Measurements from ENCODE around the gene COX10.

COX10 gene

GRCh38 chr17:14201988-14202380, 132.7 kb downstream of the COX10 start:
- DNase-seq (ENCODE audit: low spot score) = no peak
- TF ChIP-seq, protein P1, sequence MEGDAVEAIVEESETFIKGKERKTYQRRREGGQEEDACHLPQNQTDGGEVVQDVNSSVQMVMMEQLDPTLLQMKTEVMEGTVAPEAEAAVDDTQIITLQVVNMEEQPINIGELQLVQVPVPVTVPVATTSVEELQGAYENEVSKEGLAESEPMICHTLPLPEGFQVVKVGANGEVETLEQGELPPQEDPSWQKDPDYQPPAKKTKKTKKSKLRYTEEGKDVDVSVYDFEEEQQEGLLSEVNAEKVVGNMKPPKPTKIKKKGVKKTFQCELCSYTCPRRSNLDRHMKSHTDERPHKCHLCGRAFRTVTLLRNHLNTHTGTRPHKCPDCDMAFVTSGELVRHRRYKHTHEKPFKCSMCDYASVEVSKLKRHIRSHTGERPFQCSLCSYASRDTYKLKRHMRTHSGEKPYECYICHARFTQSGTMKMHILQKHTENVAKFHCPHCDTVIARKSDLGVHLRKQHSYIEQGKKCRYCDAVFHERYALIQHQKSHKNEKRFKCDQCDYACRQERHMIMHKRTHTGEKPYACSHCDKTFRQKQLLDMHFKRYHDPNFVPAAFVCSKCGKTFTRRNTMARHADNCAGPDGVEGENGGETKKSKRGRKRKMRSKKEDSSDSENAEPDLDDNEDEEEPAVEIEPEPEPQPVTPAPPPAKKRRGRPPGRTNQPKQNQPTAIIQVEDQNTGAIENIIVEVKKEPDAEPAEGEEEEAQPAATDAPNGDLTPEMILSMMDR (IDR thresholded peaks at IDR 0.05; ENCODE audit: extremely low read depth, missing control alignments) = no peak

DNA sequence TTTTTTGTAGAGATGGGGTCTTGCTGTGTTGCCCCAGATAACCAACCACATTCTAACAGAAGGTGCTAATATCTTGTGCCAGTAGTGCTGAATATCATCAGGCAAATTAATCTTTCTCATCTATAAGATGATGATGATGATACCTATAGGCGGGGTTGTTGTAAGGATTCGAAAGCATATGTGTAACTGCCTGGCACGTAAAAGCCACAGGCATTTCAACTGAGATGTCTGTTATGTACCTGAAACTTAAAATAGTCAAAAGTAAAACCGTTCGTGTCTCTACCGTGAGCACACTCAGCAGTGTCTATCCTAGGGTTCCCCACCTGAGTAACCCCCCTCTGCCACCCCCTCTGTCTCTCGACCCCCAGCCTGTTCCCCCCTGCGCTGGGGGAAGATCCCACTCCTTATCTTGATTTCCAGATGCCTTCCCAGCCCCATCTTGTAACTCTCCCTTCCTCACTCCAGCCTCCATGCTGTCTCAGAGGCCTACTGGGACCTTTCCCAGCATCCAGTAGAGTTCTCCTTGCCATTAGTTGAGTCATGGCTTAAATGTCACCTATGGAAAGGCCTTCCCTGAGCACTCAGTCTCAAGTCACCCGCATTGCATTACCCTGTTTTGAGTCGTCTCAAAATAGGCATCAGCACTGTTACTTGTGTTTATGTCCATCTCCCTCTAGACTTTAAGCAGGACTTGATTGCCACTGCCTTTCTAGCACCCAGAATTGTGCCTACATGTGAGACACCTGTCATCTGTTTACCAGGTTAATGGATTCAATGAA, 133.3 kb downstream of the COX10 start:
- TF ChIP-seq, protein P1 (IDR thresholded peaks at IDR 0.05; ENCODE audit: extremely low read depth, missing control alignments) = no peak
- no peak for DNase-seq (ENCODE audit: low spot score)

DNA sequence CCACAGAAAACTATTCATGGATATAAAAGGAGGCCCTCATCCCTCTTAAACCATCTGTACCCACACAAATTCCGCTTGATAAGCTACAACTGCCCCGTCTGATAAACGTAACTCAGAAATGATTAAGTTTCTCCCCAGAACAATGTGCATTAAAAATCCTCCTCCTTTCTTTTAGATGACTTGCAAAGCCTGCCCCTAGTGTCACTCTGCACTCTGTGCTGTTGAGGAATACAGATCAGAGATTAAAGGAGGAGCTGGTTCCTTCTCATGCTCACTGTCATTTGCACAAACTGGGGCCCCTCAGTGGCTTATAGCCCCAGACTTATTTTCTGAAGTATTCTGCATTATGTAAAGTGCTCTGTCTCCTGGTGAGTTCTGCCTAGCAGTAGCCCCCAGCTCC, 134.1 kb downstream of the COX10 start:
- TF ChIP-seq, protein P1 (IDR thresholded peaks at IDR 0.05; ENCODE audit: extremely low read depth, missing control alignments) = no peak
- no peak for DNase-seq (ENCODE audit: low spot score)

- no peak for DNase-seq (ENCODE audit: low spot score)
- TF ChIP-seq, protein P1 (IDR thresholded peaks at IDR 0.05; ENCODE audit: extremely low read depth, missing control alignments) = no peak
Observed at GRCh38 chr17:14204084-14204483, 134.8 kb downstream of the COX10 start.

DNA sequence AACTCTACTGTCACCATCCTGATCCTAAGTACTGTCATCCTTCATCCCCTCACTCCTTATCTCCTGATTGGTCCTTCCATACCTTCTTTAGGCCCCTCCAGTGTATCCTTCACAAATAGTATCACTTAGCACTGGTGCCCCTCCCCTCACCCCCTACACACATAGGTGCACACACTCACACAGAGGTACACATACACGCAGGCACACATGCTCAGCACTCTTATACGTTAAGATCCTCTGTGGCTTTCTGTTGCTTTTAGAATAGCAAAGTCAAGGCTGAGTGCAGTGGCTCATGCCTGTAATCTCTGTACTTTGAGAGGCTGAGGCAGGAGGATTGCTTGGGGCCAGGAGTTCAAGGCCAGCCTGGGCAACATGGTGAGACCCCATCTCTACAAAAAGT, 135.2 kb downstream of the COX10 start:
- no peak for DNase-seq (ENCODE audit: low spot score)
- TF ChIP-seq, protein P1 (IDR thresholded peaks at IDR 0.05; ENCODE audit: extremely low read depth, missing control alignments) = no peak

- no peak for DNase-seq (ENCODE audit: low spot score)
- TF ChIP-seq, protein P1 (IDR thresholded peaks at IDR 0.05; ENCODE audit: extremely low read depth, missing control alignments) = no peak
Observed at GRCh38 chr17:14205380-14205779, 136.1 kb downstream of the COX10 start.

DNA sequence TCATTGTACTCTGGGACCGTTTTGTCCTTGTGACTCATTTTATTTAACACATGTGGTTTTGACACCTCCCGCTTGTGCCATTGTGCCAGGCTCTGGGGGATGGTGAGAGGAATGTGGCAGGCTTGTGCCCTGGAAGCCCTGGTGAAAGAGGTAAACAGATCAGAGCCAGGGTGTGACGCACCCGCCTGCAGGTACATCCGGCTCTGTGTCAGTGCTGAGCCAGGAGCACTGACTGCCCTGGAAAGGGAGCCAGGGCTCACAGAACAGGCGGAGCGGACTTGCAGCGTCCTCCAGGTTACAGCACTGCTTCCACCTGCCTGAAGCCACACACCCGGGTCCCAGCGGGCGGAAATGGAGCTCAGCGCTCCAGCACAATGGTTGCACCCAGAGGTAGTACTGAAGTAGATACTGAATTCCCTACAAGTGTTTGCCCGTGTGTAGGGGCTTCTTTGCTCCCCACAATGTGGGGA, 136.7 kb downstream of the COX10 start:
- no peak for DNase-seq (ENCODE audit: low spot score)
- TF ChIP-seq, protein P1 (IDR thresholded peaks at IDR 0.05; ENCODE audit: extremely low read depth, missing control alignments) = no peak

Data from GM20000 (cell line).